Transverse colon (tissue), 4 donors: ENCODE data around the gene DPYD.

Experiments
- CTCF ChIP-seq, 5 experiments: fragments of 200-600 bp in 3 of 5; fragments of 450-650 bp in 2 of 5; sonication (generic) in 3 of 5; IDR thresholded peaks; 1 replicate in 2 of 5; 2 replicates in 3 of 5; pipeline ENCODE4 v1.5.1; 2016 to 2017; ENCODE audit warnings: antibody characterized with exemption in 5 of 5, inconsistent platforms in 3 of 5, mild to moderate bottlenecking in 2 of 5, moderate library complexity in 1 of 5
- EP300 ChIP-seq: sonication (generic); formaldehyde crosslinking; IDR thresholded peaks from one replicate; pipeline ENCODE4 v1.6.1; 2017; ENCODE audit warnings: antibody characterized with exemption, low read depth
- POLR2AphosphoS5 ChIP-seq, 3 donors: sonication (generic); formaldehyde crosslinking; IDR thresholded peaks; one replicate each; pipeline ENCODE4 v1.6.1; 2016; ENCODE audit warnings: antibody characterized with exemption in 3 of 3

DNA sequence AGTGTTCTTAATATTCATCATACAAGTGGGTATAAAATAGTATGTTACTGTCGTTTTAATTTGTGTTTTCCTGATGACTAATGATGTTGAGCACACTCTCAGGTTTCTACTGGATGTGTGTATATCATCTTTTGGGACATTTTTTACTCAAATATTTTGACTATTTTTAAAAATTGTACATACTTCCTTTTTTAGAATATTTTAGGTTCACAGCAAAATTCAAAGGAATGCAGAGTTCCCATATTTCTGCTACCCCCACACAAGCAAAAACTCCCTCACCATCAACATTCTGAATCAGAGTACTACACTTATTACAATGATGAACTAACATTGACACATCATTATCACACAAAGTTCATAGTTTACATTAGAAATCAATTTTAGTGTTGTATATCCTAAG lies 114.5 kb downstream of the DPYD start:
- TF ChIP-seq CTCF (IDR thresholded peaks at IDR 0.05) (no peak), EP300 (no peak), POLR2AphosphoS5 (IDR thresholded peaks at IDR 0.05) (no peak)
